Measurements from ENCODE around the gene OGDH.

OGDH gene

GRCh38 chr7:44646176-44646920 lies 39.9 kb downstream of the OGDH start:
- DNase-seq = no peak
- Mint-ChIP-seq H3K4me3 (no peak overlapping the region), H3K9me3 (no peaks in the 10 kb centered on the region), H3K36me3 (peaks cover 52% of the 10 kb centered on the region), H3K4me1 (peaks cover 9% of the 10 kb centered on the region), H3K27me3 (no peaks in the 10 kb centered on the region), H3K27ac (no peak overlapping the region)
- CTCF ChIA-PET = no interaction called here

GRCh38 chr7:44646921-44647636 lies 40.7 kb downstream of the OGDH start:
- H3K27ac Mint-ChIP-seq = no peak overlapping the region
- no peak for DNase-seq
- H3K36me3 Mint-ChIP-seq = peaks cover 45% of the 10 kb centered on the region
- peaks cover 2% of the 10 kb centered on the region for H3K4me1 Mint-ChIP-seq
- H3K9me3 Mint-ChIP-seq = no peaks in the 10 kb centered on the region
- H3K27me3 Mint-ChIP-seq = no peaks in the 10 kb centered on the region
- no peak overlapping the region for H3K4me3 Mint-ChIP-seq
- CTCF ChIA-PET = no interaction called here

GRCh38 chr7:44647981-44648714 lies 41.7 kb downstream of the OGDH start:
- H3K4me1 Mint-ChIP-seq = peaks cover 2% of the 10 kb centered on the region
- CTCF ChIA-PET = no interaction called here
- H3K4me3 Mint-ChIP-seq = no peak overlapping the region
- no peaks in the 10 kb centered on the region for H3K27me3 Mint-ChIP-seq
- no peak overlapping the region for H3K27ac Mint-ChIP-seq
- no peak for DNase-seq
- peaks cover 43% of the 10 kb centered on the region for H3K36me3 Mint-ChIP-seq
- no peaks in the 10 kb centered on the region for H3K9me3 Mint-ChIP-seq

GRCh38 chr7:44650242-44650641 lies 43.8 kb downstream of the OGDH start:
- H3K9me3 Mint-ChIP-seq = no peaks in the 10 kb centered on the region
- H3K4me1 Mint-ChIP-seq = no peaks in the 10 kb centered on the region
- H3K27ac Mint-ChIP-seq = no peak overlapping the region
- peaks cover 46% of the 10 kb centered on the region for H3K36me3 Mint-ChIP-seq
- H3K4me3 Mint-ChIP-seq = no peak overlapping the region
- DNase-seq = no peak
- CTCF ChIA-PET = no interaction called here
- H3K27me3 Mint-ChIP-seq = no peaks in the 10 kb centered on the region

GRCh38 chr7:44650772-44651171 lies 44.3 kb downstream of the OGDH start:
- H3K36me3 Mint-ChIP-seq = peaks cover 45% of the 10 kb centered on the region
- no peaks in the 10 kb centered on the region for H3K9me3 Mint-ChIP-seq
- H3K27ac Mint-ChIP-seq = peak overlapping the region; percentile 34
- H3K4me3 Mint-ChIP-seq = no peak overlapping the region
- CTCF ChIA-PET = no interaction called here
- H3K4me1 Mint-ChIP-seq = no peaks in the 10 kb centered on the region
- no peak for DNase-seq
- no peaks in the 10 kb centered on the region for H3K27me3 Mint-ChIP-seq

- Mint-ChIP-seq H3K36me3 (peaks cover 53% of the 10 kb centered on the region), H3K4me1 (no peaks in the 10 kb centered on the region), H3K27ac (no peak overlapping the region), H3K9me3 (no peaks in the 10 kb centered on the region), H3K27me3 (no peaks in the 10 kb centered on the region), H3K4me3 (no peak overlapping the region)
- no peak for DNase-seq
- CTCF ChIA-PET = no interaction called here
These were observed 46.1 kb downstream of the OGDH start for GRCh38 chr7:44652535-44652934.

GRCh38 chr7:44654255-44654796 lies 47.9 kb downstream of the OGDH start:
- Mint-ChIP-seq H3K27ac (peak overlapping the region; percentile 49), H3K4me3 (no peak overlapping the region), H3K4me1 (no peaks in the 10 kb centered on the region), H3K9me3 (peaks cover 4% of the 10 kb centered on the region), H3K36me3 (peaks cover 57% of the 10 kb centered on the region), H3K27me3 (no peaks in the 10 kb centered on the region)
- no peak for DNase-seq
- CTCF ChIA-PET = no interaction called here

GRCh38 chr7:44655341-44655740 lies 48.9 kb downstream of the OGDH start:
- Mint-ChIP-seq H3K36me3 (peaks cover 63% of the 10 kb centered on the region), H3K27ac (peak overlapping the region; percentile 26), H3K27me3 (no peaks in the 10 kb centered on the region), H3K4me3 (no peak overlapping the region), H3K4me1 (peaks cover 2% of the 10 kb centered on the region), H3K9me3 (peaks cover 12% of the 10 kb centered on the region)
- DNase-seq = no peak
- CTCF ChIA-PET = interaction anchor here (1.0 to 2.1 kb wide), 2 partner anchors 10 to 89 kb away, joined by 3 to 4 read pairs; no protein-coding TSS in a partner anchor

GRCh38 chr7:44658979-44659378 lies 52.6 kb downstream of the OGDH start:
- Mint-ChIP-seq H3K27me3 (no peaks in the 10 kb centered on the region), H3K9me3 (peaks cover 23% of the 10 kb centered on the region), H3K27ac (no peak overlapping the region), H3K36me3 (peaks cover 71% of the 10 kb centered on the region), H3K4me3 (no peak overlapping the region), H3K4me1 (peaks cover 2% of the 10 kb centered on the region)
- DNase-seq = no peak
- CTCF ChIA-PET = no interaction called here

- H3K4me3 Mint-ChIP-seq = no peak overlapping the region
- H3K4me1 Mint-ChIP-seq = peaks cover 2% of the 10 kb centered on the region
- no peak for DNase-seq
- no peaks in the 10 kb centered on the region for H3K27me3 Mint-ChIP-seq
- peaks cover 68% of the 10 kb centered on the region for H3K36me3 Mint-ChIP-seq
- peaks cover 23% of the 10 kb centered on the region for H3K9me3 Mint-ChIP-seq
- no peak overlapping the region for H3K27ac Mint-ChIP-seq
- CTCF ChIA-PET = no interaction called here
These were observed 54.8 kb downstream of the OGDH start for GRCh38 chr7:44661233-44661632.

- no peak overlapping the region for H3K4me3 Mint-ChIP-seq
- no peaks in the 10 kb centered on the region for H3K27me3 Mint-ChIP-seq
- no peak overlapping the region for H3K27ac Mint-ChIP-seq
- peaks cover 53% of the 10 kb centered on the region for H3K36me3 Mint-ChIP-seq
- H3K4me1 Mint-ChIP-seq = peaks cover 3% of the 10 kb centered on the region
- H3K9me3 Mint-ChIP-seq = peaks cover 15% of the 10 kb centered on the region
- CTCF ChIA-PET = interaction anchor here (1.6 kb wide), 1 partner anchor 9 kb away, joined by 4 read pairs; no protein-coding TSS in a partner anchor
- DNase-seq = no peak
These were observed 58.5 kb downstream of the OGDH start for GRCh38 chr7:44664780-44665461.

- Mint-ChIP-seq H3K4me3 (no peak overlapping the region), H3K27me3 (no peaks in the 10 kb centered on the region), H3K36me3 (peaks cover 49% of the 10 kb centered on the region), H3K9me3 (peaks cover 7% of the 10 kb centered on the region), H3K27ac (no peak overlapping the region), H3K4me1 (peaks cover 3% of the 10 kb centered on the region)
- CTCF ChIA-PET = interaction anchor here (1.6 kb wide), 1 partner anchor 9 kb away, joined by 4 read pairs; no protein-coding TSS in a partner anchor
- DNase-seq = no peak
These were observed 59.2 kb downstream of the OGDH start for GRCh38 chr7:44665531-44666213.

GRCh38 chr7:44666566-44666965 lies 60.1 kb downstream of the OGDH start:
- peaks cover 3% of the 10 kb centered on the region for H3K4me1 Mint-ChIP-seq
- CTCF ChIA-PET = no interaction called here
- peaks cover 45% of the 10 kb centered on the region for H3K36me3 Mint-ChIP-seq
- peak overlapping the region; percentile 53 for H3K27ac Mint-ChIP-seq
- H3K27me3 Mint-ChIP-seq = no peaks in the 10 kb centered on the region
- no peak overlapping the region for H3K4me3 Mint-ChIP-seq
- H3K9me3 Mint-ChIP-seq = peaks cover 2% of the 10 kb centered on the region
- no peak for DNase-seq

Data from activated naive CD4-positive, alpha-beta T cell treated with anti-CD3 and anti-CD28 coated beads, Interleukin-2, amount 10 ng/mL, durations not matched to agents 7 days and 5 days (primary cell).